Fibroblast of lung (primary cell): ENCODE measurements around the gene LRRC53.

Source experiments
- CTCF ChIP-seq, 2 donors: IDR thresholded peaks in 1 of 2; conservative IDR thresholded peaks in 1 of 2; 1 replicate in 1 of 2; 2 replicates in 1 of 2; pipeline ENCODE4 v1.5.1; 2011 to 2012; ENCODE audit warnings: low read length in 2 of 2, control low read depth in 1 of 2, inconsistent platforms in 1 of 2, low read depth in 1 of 2, mild to moderate bottlenecking in 1 of 2
- EZH2 ChIP-seq: IDR thresholded peaks from 2 replicates; pipeline ENCODE4 v1.5.1; 2012; ENCODE audit warnings: low read length, control low read depth, mild to moderate bottlenecking; ENCODE audit errors: missing control alignments

GRCh38 chr1:74512170-74512915 lies at the start of gene LRRC53:
- TF ChIP-seq CTCF (conservative IDR thresholded peaks at IDR 0.05 in 1 of 2, IDR thresholded peaks at IDR 0.05 in 1 of 2; ENCODE audit: low read depth in 1 of 2, low read length in 2 of 2), result no peak
- no peak for TF ChIP-seq EZH2
